Measurements from ENCODE around the gene HK1.

GRCh38 chr10:69324583-69324982, 46.3 kb downstream of the HK1 start:
- TF ChIP-seq POLR2AphosphoS5 (IDR thresholded peaks at IDR 0.05; ENCODE audit: insufficient read depth in 1 of 2, low read depth in 1 of 2) (no peak), CTCF (IDR thresholded peaks at IDR 0.05) (no peak)
